Measurements from ENCODE around the gene OBSCN. TPM values are rescaled to one million over a fixed set of nuclear protein-coding genes. Genes with fewer than 3 reads are reported as not detected.

The OBSCN gene
- total and polyA plus RNA-seq, 2 of the 13 experiments (the other 11 are each of a cell fraction or from before 2014, with no cell fraction given), result 0.20 TPM

GRCh38 chr1:228329887-228330286, 122.0 kb downstream of the OBSCN start:
- peaks cover 0 to 3% of the 10 kb centered on the region in 2 experiments; a peak in 3 of 5 replicates for H3K27me3 ChIP-seq (ENCODE audit: control insufficient read depth in 1 of 2, insufficient read depth in 2 of 2, low read length in 2 of 2)
- ATAC-seq, result no peak
- no peak overlapping the region for H3K27ac ChIP-seq (ENCODE audit: extremely low read length, insufficient read depth, low read length)
- no peak overlapping the region for H3K9ac ChIP-seq (ENCODE audit: insufficient read depth, low read depth, low read length)
- BruUV-seq (replicated peaks), result no TSS peak
- FAIRE-seq, result no peak
- no peaks in the 10 kb centered on the region for H3K36me3 ChIP-seq (replicated peaks in 1 of 2; ENCODE audit: control insufficient read depth in 1 of 2, insufficient read depth in 2 of 2, low read length in 2 of 2)
- WGBS (ENCODE audit: low lambda C conversion rate), result 28% methylated on average over 2 of the region's 2 CpGs
- no peaks in the 10 kb centered on the region for H3K4me1 ChIP-seq (ENCODE audit: insufficient read depth, low read length)
- intact Hi-C loops (cut with micrococcal nuclease; ENCODE audit: unreplicated experiment) (no loop called here), in situ Hi-C loops (cut with HindIII; ENCODE audit: extremely low pct_ligation_motif_present, low pct_unique_long_range_greater_than_20kb) (no loop called here)
- POLR2A ChIA-PET, result no interaction called here
- H3K4me3 ChIP-seq (replicated peaks in 1 of 3; ENCODE audit: insufficient read depth in 1 of 3, low read depth in 2 of 3, low read length in 3 of 3), result no peak overlapping the region
- H2AFZ ChIP-seq (ENCODE audit: low read length), result no peak overlapping the region
- H3K79me2 ChIP-seq (ENCODE audit: insufficient read depth, low read length), result no peaks in the 10 kb centered on the region
- H3K9me3 ChIP-seq (ENCODE audit: low read length), result no peaks in the 10 kb centered on the region
- H3K4me2 ChIP-seq (ENCODE audit: low read depth, low read length), result no peak overlapping the region
- CTCF ChIA-PET (ENCODE audit: low intra/inter-chr PET ratio, low total read pairs), result no interaction called here
- no peak for DNase-seq (ENCODE audit: low spot score)
- H4K20me1 ChIP-seq (ENCODE audit: insufficient read depth, low read length), result no peaks in the 10 kb centered on the region
- TF ChIP-seq HOXA9 (CRISPR knock-in tag; IDR thresholded peaks at IDR 0.05; ENCODE audit: borderline replicate concordance) (no peak), MIER2 (CRISPR knock-in tag; IDR thresholded peaks at IDR 0.05) (no peak), ZNF367 (CRISPR knock-in tag; IDR thresholded peaks at IDR 0.05; ENCODE audit: borderline replicate concordance) (no peak), ZBTB43 (CRISPR knock-in tag; conservative IDR thresholded peaks at IDR 0.05) (no peak), ZNF264 (CRISPR knock-in tag; IDR thresholded peaks at IDR 0.05) (no peak), ISL2 (CRISPR knock-in tag; IDR thresholded peaks at IDR 0.05) (no peak), KDM2A (CRISPR knock-in tag; IDR thresholded peaks at IDR 0.05; ENCODE audit: borderline replicate concordance, low read depth) (no peak), SNRNP70 (IDR thresholded peaks at IDR 0.05; ENCODE audit: low read depth, low read length) (no peak), RNF219 (CRISPR knock-in tag; IDR thresholded peaks at IDR 0.05) (no peak), KDM6A (CRISPR knock-in tag; IDR thresholded peaks at IDR 0.05; ENCODE audit: low read depth) (no peak), ZNF124 (CRISPR knock-in tag; IDR thresholded peaks at IDR 0.05) (no peak), SKIL (CRISPR knock-in tag; IDR thresholded peaks at IDR 0.05; ENCODE audit: borderline replicate concordance) (no peak)
